Colon (tissue), 2 donors: Measurements from ENCODE around the gene MVK.

Source experiments
- FAIRE-seq: peaks from 2 replicates; lab custom pipeline; 2012; peaks lifted over from hg19 to GRCh38; lab: Jason Lieb, UNC
- donor health status: control.
- donor health status: control.

The MVK gene

DNA sequence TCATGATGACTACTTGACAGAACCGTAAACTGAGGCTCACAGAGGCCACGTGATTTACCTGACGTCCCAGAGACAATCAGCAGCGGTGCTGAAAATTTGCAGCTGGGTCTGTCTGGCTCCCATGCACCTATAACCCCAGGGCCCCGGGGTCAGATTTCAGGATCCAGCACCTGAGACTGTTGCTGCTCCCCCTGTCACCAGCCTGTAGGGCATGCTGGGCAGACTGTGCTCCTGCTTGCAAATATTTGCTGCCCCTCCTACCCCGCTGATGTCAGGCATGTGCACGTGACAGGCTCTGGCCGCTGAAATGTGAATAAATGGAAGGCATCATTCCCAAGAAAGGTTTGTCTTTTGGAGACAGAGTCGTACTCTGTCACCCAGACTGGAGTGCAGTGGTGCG, 6.3 kb upstream of the MVK start:
- FAIRE-seq, result no peak

GRCh38 chr12:109567967-109568366, 5.6 kb upstream of the MVK start:
- no peak for FAIRE-seq

- no peak for FAIRE-seq
Observed at GRCh38 chr12:109568486-109568885, 5.1 kb upstream of the MVK start.

GRCh38 chr12:109571773-109572505, 1.7 kb upstream of the MVK start:
- FAIRE-seq, result no peak

GRCh38 chr12:109572506-109572845, 1.1 kb upstream of the MVK start:
- no peak for FAIRE-seq

GRCh38 chr12:109573914-109574244, 285 bp downstream of the MVK start:
- FAIRE-seq, result no peak

- FAIRE-seq, result no peak
Observed at GRCh38 chr12:109575683-109576082, 2.1 kb downstream of the MVK start.

GRCh38 chr12:109577311-109577710, 3.7 kb downstream of the MVK start:
- FAIRE-seq, result no peak

GRCh38 chr12:109578330-109578927, 4.8 kb downstream of the MVK start:
- FAIRE-seq, result no peak

GRCh38 chr12:109579639-109580038, 6.0 kb downstream of the MVK start:
- no peak for FAIRE-seq

- no peak for FAIRE-seq
Observed at GRCh38 chr12:109580272-109580671, 6.7 kb downstream of the MVK start.

GRCh38 chr12:109580684-109581333, 7.2 kb downstream of the MVK start:
- FAIRE-seq, result no peak

DNA sequence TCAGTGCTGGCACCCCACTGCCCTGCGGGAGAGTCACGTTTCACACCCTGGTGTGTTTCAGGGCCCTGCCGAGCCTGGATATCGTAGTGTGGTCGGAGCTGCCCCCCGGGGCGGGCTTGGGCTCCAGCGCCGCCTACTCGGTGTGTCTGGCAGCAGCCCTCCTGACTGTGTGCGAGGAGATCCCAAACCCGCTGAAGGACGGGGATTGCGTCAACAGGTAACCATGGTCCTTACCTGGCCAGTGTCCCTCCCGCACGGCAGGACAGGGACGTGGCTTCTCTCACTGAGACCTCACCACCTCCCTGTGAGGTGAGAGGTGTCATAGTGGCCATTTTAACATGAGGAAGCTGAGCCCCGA, 7.7 kb downstream of the MVK start:
- FAIRE-seq, result no peak

GRCh38 chr12:109581856-109582255, 8.3 kb downstream of the MVK start:
- FAIRE-seq, result no peak

DNA sequence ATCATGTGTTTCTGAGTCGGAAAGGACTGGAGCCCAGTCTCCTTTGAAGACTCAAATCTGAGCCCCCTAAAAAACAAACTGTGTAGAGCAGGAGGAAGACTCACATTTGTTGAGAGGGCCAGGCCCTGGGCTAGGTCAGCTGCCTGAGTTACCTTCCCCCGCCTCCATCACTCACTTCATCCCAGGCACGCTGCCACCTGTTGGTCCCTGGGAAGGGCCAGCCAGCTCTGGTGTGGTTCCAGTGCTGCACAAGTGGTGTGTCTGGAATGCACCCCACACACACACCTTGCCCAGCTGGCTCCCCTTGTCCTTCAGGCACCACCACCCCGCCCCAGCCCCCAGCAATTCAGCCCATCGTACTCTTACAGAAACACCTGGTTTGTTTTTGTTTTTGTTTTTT, 9.0 kb downstream of the MVK start:
- FAIRE-seq, result no peak

DNA sequence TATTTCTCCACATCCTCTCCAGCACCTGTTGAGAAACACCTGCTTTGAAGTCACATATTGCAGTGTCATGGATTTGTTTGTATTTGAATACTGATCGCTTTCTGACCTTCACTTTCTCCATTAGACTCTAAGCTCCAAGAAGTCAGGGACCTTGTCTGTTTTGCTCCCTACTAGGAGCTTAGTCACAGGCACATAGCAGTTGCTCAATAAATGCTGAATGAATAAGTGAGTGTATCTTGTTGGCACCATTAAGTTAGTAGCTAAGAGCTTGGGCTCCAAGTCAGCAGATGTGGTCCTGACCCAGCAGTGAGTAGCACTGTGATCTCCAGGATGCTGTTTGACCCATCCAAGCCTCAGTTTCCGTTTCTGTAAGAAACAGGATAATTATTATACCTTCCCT, 10.1 kb downstream of the MVK start:
- no peak for FAIRE-seq

- no peak for FAIRE-seq
Observed at GRCh38 chr12:109586385-109587296, 13.0 kb downstream of the MVK start.

- FAIRE-seq, result no peak
Observed at GRCh38 chr12:109587921-109588320, 14.3 kb downstream of the MVK start.

DNA sequence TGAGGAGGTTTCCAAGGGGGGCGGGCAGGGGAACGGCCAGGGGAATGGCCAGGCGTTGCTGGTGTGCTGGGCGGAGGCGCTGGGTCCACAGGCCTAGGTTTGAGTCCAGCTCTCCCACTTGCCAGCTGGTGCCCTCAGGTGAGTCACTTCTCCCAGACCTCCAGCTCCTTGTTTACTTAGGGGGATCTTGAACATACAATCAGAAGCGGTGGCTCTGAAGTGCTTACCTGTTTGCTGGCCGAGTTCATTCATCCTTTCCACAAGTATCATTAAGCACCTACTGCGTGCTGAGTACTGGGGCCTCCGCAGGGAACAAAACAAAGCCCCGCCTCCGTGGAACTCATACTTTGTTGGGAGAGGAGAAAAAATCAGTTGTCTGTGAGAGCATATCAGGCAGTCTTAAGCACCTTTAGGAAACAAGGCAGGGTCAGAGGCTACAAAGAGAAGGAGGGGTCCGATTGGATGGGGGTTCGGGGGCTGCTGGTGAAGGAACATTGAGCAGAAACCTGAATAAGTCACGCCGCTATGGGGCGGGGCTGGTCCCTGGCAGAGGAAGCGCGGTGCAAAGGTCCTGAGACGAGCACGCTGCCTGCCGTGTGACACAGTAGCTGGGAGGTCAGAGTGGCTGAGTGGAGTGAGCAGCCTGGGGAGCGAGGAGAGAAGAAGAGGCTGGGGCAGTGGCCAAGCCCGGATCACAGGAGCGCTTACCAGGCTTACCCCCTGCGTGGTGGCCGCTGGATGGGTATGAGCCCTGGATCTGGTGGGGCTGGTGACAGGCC, 15.1 kb downstream of the MVK start:
- FAIRE-seq, result no peak

GRCh38 chr12:109589240-109589590, 15.6 kb downstream of the MVK start:
- no peak for FAIRE-seq

DNA sequence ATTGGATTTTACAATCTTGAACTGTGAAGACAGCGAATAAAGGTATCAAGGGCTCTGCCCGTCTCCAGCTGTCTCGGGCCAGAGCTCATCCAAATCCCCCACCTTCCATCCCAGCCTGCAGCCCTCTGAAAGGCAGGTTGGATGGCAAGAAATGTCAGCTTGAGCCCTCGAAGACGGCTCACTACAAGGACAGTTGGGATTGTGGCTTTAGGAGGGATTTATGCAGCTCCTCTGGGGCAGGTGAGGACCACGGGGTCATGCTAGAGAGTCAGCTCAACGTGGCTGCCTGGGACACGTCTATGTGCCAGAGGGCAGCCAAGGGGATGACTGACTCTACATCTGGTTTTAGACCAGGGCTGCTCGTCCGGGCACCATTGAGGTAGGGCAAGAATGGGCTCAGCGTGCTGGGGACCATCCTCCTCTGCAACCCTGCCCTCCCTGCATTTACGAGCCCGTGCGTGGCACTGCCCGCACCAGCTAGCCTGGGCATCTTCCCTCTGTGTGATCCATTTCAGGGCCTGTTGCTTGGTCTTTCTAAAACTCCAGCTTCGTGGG, 16.2 kb downstream of the MVK start:
- no peak for FAIRE-seq

DNA sequence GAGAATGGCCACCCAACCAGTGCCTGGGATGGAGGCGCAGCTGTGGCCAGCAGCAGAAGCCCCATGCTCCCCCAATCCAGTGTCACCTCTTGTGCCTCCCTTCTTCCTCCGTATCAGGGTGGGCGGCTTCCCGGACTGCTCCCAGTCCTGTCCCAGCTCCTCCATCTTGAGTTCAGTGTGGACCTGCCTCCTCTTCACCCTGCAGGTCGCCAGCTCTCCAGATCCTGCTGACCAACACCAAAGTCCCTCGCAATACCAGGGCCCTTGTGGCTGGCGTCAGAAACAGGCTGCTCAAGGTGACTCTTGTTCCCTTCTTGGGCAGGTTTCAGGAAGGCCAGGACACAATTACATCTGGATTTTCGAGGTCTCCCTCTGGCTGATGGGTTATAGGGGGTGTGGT, 17.0 kb downstream of the MVK start:
- FAIRE-seq, result no peak
